ENCODE results near the gene BGN.

The BGN gene

DNA sequence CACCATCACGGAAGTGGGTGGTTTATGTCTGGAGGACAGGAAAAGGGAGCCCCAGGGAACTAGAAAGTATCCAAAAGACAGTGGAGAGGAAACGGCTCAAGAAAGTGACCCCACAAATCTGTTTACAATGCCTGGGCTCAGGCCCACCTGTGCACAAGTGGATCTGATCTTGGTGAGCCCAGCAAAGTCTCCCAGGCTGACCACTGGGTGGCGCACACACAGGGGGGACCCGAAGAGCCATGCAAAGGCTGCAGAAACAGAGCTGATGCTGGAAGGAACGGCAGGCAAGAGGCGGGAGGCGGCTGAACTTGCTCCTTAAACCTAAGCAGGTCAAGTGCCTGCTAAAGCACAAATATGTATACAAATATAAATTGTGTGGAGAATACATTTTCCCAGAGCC is 34.0 kb upstream of the BGN start:
- peak in 15 of 56 donors; percentile 5 to 46 (median 18) for DNase-seq

DNA sequence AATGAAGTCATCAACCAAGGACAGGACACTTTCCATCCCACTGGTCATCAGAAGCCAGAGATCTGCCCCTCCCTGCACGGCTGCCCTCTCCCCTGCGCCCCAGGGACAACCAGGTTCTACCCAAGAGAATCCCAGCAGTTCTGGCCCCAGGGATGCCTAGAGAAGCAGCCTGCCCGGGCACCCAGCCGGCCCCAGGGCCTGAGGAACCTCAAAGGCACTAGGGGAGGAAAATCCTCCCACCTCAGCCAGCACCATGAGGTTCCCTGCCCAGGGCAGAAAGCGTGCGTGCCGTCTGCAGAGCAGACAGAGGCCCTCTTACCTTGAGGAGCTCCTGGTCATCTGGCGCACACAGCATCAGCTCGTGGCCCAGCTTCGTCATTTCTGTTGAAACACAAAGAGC is 32.5 kb upstream of the BGN start:
- DNase-seq = no peak

DNA sequence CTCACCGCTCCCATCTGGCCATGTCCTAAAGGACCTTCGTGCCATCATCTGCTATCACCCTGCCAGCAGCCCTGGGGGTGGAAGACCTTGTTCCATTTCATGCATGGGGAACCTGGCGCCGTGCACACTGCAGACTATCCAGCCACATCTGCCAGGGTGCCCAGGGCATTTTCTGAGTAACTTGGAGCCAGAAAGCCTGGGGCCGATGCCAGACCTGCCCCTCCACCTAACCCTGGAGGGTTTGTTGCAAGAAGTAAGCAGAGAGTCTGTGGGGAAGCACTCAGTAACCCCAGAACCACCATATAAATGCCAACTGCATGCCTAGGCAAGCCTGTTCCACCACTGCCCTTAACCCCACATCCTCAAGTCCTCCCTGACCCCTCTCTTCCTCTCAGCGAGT is 31.7 kb upstream of the BGN start:
- no peak for DNase-seq

DNA sequence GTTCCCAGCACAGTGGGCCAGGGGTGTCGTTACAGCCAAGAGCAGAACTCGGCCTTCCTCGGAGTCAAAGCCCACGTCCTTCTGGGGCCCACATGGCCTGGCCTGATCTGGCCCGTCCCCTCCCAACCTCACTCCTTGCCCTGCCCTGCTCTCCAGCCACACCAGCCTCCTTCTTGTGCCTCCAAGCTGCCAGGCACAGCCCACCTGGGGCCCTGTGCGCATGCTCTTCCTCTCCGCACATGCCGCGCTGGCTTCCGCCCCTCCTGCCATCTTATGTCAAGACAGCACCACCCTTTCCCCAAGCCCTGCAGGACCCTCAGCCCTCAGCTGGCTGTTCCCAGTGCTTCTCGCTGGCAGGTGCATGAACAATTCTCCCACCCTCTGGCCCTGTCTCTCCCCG is 31.2 kb upstream of the BGN start:
- DNase-seq = no peak

DNA sequence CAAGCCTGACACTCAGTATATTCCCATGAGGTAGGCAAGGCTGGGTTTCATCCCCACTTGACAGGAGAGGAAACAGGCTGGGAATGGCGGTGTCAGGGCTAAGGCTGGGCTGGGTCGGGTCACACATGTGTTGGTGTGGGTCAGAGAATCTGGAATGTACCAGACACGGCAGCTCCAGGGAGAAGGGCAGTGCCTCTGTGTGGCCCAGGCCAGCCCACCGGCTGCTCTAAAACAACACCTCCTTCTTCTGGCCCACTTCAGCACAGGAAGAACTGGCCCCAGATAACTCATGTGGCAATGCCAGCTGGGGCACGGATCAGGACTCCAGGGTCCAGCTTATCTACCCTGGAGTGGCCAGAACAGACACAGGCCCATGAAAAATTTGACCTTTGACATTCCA is 30.7 kb upstream of the BGN start:
- no peak for DNase-seq

DNA sequence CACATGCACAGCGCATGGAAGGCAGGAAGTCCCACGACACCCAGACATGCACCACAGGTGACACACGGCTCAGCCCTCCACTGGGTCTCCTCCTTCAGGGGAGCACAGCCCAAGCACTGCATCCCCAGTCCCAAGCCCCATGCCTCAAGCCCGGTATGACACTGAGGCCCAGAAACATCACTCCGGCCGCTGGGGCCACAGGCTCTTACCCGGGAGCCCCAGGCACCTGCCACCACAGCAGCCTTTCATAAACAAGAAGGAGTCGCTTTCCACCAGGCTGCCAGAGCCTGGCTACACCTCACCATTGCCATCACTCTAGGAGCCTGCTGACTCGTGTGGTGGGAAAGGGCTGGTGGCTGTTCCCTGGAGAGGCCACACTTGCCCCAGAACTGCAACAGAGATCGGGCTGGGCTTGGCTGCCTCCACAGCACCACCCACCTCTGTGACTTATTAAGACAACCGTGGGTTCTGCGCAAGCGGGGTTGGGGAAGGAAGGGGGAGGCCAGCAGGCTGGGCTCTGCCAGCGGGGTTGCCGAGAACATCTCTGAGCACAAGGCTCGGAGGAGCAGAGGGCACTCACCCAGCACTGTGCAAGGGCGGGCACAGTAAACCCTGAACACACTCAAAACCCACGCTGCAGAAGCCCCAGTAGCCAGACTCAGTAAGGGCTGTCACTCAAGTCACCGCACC is 28.9 kb upstream of the BGN start:
- peak in 3 of 56 donors; percentile 2 to 12 (median 10) for DNase-seq

DNA sequence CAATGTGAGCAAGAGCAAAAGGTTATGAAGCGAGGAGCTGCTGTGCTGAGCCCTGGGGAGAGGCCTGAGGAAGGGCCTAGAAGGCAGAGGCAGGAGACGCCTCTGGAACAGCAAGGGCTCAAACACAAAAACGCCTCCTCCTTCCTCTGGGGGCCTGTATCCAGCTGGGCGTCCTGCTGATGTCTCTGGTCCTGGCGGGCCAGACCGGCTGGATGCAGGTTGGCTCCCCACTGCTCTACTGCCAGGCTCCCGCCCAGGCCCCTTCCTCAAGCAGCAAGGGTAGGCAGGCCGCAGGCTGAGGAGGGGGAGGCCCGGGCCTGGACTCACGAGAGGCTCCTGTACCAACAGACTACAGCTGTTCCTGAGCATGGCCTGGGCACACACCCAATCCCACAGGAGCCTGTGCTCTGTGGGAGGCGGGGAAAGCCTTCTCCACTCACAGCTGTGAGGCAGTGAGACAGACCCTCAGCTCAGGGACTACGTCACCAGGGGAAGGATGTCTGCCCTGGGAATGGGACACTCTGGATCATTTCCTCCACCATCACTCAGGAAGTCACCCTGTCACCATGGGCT is 26.7 kb upstream of the BGN start:
- DNase-seq = no peak

DNA sequence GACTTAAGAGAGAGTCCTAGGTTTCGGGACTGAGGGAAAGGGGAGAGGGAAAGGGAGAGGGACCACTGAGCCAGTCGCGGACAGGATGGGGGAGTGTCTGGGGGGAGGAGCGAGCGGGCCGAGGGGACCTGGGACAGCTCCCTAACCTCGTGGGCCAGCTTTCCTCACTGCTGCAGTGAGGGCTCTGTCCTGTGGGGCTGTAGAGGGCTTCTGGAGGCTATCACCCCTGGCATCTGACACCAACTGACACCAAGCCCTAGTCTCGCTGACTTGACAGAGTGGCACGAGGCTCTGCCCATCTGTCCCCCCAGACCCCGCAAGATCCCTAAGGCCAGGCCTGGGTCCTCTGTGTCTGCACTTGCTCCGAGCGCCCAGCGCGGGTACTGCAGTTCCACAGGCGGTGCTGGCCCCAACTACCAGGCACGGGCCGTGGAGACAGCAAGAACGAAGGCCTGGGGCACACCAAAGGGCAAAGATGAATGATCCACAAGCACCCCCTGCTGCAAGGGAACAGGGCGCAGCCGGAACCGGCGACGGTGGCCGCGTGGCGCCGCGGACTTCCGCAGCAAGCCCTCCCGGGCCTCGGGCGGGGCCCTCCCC is 24.9 kb upstream of the BGN start:
- DNase-seq = peak in 2 of 56 donors; percentile 34 to 51

DNA sequence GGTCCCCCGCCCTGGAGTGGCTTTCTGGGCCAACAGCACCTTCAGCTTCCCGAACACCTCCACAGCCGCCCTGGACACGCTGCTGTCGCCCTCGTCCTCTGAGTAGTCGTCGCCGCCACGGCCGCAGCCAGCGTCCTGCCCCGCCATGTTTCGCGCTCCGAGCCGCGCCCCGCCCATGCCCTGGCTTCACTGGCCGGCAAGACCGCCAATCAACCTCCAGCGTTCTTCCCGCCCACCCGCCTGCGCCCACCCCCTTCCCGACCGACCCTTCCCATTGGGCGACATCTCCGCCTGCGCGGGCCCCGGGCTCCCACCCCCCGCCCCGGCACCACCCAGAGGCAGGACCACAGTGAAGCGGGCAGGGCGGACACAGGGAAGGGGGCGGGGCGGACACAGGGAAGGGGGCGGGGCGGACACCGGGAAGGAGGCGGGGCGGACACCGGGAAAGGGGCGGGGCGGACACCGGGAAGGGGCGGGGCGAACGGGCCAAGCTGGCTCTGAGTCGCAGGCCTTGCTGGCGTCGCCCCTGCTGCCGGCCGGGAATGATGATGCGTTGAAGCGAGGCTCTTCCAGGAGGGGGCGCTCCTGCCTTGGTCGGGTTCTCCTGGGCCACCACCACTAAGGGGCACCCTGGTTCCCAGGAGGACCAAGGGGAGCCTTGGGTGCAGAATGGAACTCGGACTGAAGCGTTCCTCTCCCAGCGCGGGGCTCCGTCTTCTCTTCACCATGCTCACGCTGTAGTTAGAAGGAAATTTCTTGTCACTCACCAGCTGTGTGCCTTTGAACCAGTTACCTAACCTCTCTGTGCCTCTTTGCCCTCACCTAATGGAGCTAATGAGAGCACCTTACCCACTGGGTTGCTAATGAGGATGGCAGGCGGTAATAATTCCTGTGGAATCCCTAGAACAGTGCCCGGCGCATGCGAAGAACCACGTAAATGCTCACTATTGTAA is 24.1 kb upstream of the BGN start, which contains the start of gene HAUS7:
Gene HAUS7 (minus strand): TSS at position 166 of the 953 bp plus-strand sequence. CDS start 19 bp downstream, at position 147.
- DNase-seq = peak; percentile 10 to 96 (median 86)

DNA sequence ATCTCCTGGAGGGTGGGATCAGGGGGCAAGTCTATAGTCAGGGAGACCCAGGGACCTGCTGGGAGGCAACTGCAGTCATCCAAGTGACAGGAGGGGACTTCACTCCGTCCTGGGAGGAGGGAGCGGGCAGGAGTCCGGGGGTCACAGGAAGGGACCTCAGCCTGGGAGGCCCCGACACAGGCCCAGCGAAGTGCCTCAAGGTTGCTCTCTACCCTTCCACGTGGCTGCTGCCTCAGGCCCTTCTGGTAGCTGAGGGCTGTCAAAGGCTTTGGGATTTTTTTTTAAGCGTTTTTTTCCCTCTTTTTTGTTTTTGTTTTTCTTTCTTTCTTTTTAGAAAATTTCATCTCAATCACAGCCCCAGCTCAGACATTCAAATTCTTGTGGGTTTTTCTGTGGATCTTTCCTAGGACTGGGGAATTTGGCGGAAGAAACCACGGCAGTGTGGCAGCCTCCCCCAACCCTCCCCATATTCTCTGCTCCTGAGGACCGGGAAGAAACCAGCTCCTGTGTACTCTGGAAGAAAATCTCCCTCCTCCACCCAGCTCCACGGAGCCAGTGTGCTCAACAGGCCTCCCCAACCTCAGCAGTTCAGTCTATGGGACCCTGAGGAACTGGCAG is 23.0 kb upstream of the BGN start:
- no peak for DNase-seq

DNA sequence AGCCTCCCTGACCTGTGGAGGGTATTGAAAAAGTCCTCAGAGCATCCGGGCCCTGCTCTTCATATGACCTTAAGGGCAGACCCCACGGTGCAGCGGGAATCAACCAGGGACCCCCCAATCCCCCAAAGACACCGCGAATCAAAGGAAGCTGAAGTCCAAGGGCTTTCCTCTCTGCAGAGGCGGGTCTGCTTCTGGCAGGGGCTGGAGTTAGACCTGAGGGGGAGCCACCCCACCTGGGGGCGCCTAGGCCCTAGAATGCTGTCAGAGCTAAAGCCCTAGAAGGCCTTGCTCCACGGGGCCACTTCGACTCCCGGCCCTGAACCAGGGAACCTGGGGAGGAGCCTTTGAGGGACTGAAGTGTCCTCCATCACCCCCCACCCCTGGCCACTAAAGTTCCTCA is 21.7 kb upstream of the BGN start:
- DNase-seq = no peak

DNA sequence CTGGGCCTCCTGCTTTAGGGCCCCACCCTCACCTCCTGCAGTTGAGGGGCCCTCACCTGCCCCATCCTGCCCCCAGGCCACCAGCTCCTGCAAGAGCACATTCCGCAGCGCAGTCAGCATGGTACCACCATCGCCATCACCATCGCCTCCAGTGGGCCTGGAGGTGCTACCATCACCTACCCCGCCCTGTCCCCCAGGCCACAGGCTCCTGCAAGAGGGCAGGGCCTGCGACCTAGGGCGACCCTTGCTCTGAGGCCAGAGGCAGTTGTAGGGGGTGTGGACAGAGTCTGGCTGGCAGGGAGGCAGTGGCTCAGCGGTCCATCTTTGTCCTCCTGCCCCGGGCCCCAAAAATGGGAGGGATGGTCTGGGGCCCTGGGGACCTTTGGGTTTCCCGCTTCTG is 20.5 kb upstream of the BGN start:
- DNase-seq = no peak

DNA sequence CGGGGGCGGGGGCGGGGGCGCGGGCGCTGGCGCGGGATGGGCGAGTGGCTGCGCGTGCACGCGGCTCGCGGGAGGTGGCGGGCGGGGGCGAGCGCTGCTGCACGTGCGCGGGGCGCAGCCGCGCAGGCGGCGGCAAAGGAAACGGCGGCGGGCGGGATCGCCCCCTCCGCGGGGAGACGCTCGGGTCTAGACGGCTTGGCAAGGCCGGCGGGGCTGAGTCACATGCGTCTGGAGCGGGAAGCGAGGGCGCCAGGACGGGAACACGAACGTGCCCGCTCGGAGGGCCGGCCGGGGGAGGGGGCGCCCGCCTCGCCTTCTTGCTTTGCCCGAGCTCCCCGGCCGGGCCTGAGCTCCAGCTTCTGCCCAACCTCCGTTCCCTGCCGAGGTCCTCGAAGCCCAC is 20.1 kb upstream of the BGN start:
- peak in 28 of 56 donors; percentile 2 to 61 (median 26) for DNase-seq

DNA sequence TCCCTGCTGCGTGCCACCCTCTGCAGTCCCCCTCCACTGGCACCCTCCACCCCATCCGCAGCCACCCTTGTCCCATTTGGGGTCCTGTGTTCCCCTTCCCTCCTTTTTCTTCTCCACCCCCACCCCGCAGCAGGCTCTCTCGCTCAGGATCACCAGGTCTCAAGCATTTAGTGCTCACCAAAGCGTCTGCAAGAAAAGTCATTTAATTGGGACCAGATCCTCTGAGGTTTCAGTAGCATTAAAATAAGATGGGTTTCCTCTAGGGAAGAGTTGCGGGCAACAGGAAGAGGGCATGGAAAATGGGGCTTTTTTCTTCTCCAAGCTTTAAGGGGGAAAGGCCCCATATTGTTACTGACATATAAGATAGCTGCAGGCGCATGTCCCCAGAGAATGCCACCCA is 19.5 kb upstream of the BGN start:
- DNase-seq = no peak

DNA sequence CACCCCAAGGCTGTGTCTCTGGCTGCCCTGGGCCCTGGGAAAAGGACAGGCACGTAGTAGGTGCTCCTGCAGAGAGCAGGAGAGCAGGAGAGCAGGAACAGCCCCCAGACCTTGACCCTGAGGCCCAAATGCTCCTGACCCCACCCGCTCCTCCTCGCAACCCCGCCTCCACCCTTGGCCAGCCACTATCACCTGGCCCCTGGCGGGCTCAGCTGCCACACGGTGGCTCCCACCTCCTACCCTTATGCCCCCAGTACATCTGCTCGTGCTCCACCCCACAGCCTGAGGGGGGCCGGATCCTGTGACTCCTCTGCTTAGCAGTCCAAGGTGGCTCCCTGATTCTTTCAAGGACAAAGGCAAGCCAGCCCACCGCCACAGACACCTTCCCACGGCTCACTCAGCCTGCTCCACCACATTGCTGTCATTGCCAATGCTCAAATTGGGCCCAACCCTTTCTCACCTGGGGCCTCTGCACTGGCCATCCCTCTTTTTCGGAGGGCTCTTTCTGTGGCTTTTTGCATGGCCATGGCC is 19.0 kb upstream of the BGN start:
- no peak for DNase-seq

DNA sequence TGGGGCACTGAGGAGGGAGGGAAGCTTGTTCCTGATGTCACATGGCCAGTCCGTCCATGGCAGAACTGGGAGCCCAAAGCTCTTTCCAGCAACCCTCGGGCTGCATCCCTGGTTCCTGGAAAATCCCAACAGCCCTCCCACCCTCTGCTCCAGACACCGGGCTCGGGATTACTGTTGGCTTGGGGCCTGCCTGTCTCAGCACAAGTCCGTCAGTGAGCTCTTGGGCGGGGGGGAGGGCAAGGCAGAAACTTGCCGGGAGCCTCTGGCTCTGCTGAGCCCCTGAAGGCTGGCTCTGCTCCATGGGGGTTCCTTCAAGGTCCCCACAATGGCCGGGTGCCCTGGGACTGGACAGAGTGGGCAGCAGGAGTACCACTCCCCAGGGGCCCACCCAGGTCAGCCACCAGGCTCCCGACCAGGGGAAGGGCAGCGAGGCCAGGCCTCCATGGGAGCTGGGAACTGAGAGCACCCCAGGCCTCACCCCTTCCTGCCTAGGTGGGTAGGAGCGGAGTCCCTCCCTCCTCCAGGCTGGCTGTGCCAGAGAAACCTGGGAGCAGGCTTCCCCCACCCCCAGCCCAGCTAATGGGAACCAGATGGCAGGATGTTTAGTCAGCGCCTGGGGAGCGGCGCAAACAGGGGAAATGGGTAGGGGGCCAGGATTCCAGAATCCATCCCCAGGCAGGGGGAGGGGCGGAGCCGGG is 18.0 kb upstream of the BGN start:
- DNase-seq = no peak

DNA sequence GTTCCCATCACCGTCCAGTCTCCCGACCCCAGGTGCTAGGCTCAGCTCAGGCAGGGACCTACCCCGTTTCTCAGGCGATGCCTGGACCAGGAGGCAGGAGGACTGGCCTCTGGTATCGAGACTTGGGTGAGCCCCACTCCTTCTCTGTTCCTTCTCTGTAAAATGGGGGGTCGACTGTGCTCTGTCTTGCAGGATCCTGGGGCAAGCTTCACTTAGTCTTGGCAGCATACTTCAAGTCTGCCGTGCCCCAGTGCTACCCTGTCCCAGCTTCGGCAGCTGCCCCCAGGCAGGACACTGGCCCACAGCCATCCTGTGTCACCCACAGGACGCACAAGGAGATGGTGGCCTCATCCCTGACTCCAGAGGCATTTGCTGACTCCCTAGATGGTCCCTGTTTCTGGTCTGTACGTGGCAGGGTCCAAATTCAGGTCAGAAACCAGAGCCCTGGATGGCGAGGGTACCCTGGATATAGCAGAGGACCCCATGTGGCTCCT is 17.4 kb upstream of the BGN start:
- DNase-seq = no peak

DNA sequence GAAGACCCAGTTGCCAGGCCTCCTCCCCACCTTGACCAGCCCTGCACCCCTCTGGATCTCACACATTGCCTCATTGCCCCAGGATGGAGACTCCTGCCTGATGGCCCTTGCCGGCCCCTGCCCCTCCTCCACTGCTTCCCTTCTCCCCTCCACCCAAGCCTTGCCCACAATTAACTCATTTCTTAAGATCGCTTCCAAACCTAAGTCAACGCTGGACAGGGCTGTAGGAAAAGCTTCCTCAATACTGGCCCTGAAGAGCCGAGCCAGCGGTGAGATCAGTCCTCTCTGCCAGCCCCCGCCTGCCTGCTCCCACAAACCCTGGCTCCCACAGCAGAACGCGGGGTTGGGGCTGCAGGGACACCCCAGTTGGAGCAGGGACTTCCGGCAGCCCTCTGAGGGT is 16.9 kb upstream of the BGN start:
- DNase-seq = no peak

DNA sequence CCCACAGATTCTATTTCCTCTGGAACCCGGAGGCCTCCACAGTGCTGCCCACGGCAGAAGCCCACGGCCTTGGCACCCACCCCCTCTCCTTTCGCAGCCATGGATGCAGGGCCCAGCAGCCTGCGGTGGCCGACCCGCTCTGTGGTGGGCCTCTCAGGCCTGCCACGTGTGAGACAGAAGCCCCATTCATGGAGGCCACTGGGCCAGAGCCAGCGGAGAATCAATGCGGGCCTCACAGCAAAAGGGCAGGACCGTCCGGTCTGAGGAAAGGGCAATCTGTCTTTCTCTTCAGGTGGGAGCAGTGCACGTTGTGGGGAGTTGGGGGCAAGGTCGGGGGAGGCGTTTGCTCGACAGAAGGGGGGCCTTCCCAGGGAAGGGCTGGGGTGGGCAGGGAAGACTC is 16.0 kb upstream of the BGN start:
- DNase-seq = peak in 15 of 56 donors; percentile 3 to 43 (median 20)

DNA sequence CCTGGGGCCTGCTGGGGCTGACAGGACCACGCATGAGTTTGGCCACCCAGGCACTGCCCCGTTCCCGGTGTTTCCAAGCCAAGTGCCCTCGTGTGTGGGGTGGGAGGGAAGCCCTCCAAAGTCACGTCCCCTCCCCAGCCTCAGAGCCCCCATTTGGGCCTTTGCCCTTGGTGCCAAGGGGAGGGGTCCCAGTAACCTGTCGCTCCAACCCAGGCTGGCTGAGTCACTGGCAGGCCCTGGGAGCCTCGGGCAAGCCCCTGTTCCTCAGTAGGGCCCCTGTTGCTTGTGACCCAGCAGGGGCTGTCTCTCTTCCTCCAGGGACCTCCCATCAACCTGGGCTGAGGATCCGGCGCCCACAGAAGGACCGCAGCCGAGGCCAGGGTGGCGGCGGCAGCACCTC is 13.7 kb upstream of the BGN start:
- DNase-seq = no peak
